ENCODE results near the gene MLN. TPM values are rescaled to one million over a fixed set of nuclear protein-coding genes. Genes with fewer than 3 reads are reported as not detected.

The MLN gene
- total RNA-seq, 2 donors from 2014 or later: 0.48 TPM; not detected in 1

DNA sequence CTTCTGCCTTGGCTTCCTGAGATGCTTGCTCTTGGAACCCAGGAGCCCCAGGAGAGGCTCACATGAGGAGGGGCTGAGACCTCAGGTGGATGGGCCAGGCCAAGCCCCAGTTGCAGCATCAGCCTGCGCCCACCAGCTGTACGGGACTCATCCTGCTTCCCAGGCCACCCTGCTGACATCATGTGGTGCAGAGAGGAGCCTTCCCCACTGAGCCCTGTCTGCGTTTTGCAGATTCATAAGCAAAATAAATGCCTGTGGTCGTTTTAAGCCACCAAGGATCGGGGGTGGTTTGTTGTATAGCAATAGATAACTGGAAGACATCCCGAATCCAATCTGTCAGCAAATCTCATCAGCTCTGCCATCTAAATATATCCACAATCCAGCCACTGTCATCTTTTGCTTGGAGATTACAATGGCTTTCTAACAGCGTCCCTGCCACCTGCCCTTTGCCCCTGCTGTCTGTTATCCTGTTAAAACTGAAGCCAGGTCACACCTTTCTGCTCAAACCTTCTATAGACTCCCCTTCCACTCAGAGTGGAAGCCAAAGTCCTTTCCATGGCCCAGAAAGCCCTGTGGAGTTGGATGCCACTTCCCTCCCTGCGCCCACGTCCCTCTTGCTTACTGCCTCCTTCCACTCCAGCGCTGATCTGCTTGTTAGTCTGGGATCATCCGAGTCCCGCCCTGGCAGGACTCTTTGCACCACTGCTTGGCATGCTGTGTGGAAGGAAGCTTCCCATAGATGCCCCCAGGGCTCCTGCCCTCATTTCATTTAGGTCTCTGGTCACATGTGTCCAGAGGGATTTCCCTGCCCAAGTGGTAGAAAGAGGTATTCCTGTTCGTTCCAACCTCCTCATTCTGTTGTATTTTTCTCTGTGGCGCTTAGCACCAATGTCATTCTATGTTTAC lies 24.0 kb upstream of the MLN start:
- Histone ChIP-seq H3K36me3 (no peaks in the 10 kb centered on the region), H3K9ac (ENCODE audit: low read depth in 2 of 2, low read length in 2 of 2) (no peak overlapping the region), H3K4me3 (no peak overlapping the region), H3K4me1 (peaks cover 6% of the 10 kb centered on the region), H3K9me3 (no peaks in the 10 kb centered on the region), H3K27ac (no peak overlapping the region), H3K27me3 (no peaks in the 10 kb centered on the region)
- DNase-seq: peak; percentile 42
- TF ChIP-seq, protein P1, sequence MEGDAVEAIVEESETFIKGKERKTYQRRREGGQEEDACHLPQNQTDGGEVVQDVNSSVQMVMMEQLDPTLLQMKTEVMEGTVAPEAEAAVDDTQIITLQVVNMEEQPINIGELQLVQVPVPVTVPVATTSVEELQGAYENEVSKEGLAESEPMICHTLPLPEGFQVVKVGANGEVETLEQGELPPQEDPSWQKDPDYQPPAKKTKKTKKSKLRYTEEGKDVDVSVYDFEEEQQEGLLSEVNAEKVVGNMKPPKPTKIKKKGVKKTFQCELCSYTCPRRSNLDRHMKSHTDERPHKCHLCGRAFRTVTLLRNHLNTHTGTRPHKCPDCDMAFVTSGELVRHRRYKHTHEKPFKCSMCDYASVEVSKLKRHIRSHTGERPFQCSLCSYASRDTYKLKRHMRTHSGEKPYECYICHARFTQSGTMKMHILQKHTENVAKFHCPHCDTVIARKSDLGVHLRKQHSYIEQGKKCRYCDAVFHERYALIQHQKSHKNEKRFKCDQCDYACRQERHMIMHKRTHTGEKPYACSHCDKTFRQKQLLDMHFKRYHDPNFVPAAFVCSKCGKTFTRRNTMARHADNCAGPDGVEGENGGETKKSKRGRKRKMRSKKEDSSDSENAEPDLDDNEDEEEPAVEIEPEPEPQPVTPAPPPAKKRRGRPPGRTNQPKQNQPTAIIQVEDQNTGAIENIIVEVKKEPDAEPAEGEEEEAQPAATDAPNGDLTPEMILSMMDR (IDR thresholded peaks at IDR 0.05): no peak
- intact Hi-C loops (cut with DNase I): no loop called here

DNA sequence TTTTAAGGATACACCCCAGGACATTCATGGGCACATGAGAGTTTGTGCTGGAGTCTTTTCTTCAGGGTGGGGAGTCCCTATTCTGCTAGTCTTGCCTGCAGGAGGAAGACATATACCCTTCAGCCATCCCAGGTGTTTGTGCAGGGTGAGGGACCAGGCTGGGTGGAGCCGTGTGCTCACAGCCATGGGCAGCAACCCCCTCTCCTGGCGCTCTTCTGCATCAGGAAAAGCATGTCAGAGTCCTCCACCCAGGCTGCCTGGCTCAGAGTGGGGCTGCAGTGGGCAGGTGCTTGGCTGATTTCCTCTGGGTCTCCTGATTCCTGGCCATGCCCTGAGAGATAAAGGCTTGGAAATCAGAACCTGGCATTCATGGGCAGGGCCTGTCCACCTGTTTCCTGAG lies 22.7 kb upstream of the MLN start:
- no peak overlapping the region for H3K9ac ChIP-seq (ENCODE audit: low read depth in 2 of 2, low read length in 2 of 2)
- TF ChIP-seq, protein P1 (IDR thresholded peaks at IDR 0.05): no peak
- peaks cover 6% of the 10 kb centered on the region for H3K4me1 ChIP-seq
- no peak overlapping the region for H3K4me3 ChIP-seq
- DNase-seq: peak; percentile 26
- H3K36me3 ChIP-seq: no peaks in the 10 kb centered on the region
- H3K27me3 ChIP-seq: no peaks in the 10 kb centered on the region
- no peaks in the 10 kb centered on the region for H3K9me3 ChIP-seq
- H3K27ac ChIP-seq: no peak overlapping the region
- intact Hi-C loops (cut with DNase I): no loop called here

DNA sequence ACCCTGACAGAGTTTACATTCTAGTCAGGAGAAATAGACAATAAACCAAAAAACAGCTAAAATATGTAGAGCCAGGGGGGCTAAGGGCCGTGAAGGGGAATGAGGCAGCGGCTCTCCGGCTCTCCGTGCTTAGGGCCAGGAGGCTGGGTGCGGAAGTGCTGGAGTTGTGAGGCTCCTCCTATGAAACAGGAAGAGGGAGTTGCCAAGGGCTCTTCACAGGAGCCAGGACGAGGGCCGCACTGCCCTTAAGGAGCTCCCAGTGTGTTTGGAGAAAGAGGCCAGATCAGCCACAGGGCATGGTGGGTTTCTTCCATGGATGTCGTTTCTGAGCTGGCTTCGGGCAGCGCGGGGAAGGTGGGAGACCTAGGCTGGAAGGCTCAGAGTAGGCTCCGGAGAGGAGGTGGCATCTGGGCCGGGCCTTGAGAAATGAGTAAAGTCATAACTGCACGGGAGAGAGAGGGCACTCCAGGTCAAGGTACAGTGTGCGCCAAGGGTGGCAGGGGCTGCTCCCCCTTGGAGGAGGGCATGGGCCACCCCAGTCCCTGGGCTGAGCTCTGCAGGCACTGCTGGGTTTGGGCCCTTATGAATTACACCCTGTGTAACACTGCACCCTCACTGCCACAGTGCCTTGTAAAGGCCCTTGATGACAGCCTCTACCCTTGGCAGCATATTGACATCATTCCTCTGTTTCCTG lies 20.8 kb upstream of the MLN start:
- Histone ChIP-seq H3K27me3 (no peaks in the 10 kb centered on the region), H3K36me3 (no peaks in the 10 kb centered on the region), H3K27ac (peak overlapping the region; percentile 22), H3K4me3 (peak overlapping the region; percentile 9), H3K9ac (ENCODE audit: low read depth in 2 of 2, low read length in 2 of 2) (peak overlapping the region; percentile 26 to 59), H3K9me3 (no peaks in the 10 kb centered on the region), H3K4me1 (peaks cover 6% of the 10 kb centered on the region)
- intact Hi-C loops (cut with DNase I): no loop called here
- peak; percentile 69 for DNase-seq
- TF ChIP-seq, protein P1 (IDR thresholded peaks at IDR 0.05): no peak

DNA sequence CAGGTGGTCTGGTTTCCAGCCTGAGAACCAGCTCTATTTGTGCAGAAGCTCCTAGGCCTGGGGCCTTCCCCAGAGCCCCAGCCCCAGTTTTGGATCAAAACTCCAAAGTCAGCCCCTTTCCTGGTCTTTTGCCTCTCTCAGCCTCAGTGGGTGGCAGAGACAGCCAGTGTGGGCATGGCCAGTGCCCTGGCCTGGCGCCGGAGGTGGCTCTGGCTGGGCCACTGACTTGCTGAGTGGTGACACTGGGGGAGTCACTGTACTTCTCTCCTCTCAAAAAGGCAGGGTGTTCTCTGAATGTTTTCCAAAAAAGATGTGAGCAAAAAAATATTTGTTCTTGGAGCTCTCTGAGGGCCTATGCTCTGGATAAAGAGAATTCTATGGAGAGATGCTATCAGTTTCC lies 20.0 kb upstream of the MLN start:
- no peak overlapping the region for H3K27ac ChIP-seq
- H3K9ac ChIP-seq (ENCODE audit: low read depth in 2 of 2, low read length in 2 of 2): no peak overlapping the region
- DNase-seq: no peak
- H3K9me3 ChIP-seq: no peaks in the 10 kb centered on the region
- no peak overlapping the region for H3K4me3 ChIP-seq
- H3K27me3 ChIP-seq: no peaks in the 10 kb centered on the region
- no peaks in the 10 kb centered on the region for H3K36me3 ChIP-seq
- TF ChIP-seq, protein P1 (IDR thresholded peaks at IDR 0.05): no peak
- intact Hi-C loops (cut with DNase I): no loop called here
- H3K4me1 ChIP-seq: peaks cover 6% of the 10 kb centered on the region

DNA sequence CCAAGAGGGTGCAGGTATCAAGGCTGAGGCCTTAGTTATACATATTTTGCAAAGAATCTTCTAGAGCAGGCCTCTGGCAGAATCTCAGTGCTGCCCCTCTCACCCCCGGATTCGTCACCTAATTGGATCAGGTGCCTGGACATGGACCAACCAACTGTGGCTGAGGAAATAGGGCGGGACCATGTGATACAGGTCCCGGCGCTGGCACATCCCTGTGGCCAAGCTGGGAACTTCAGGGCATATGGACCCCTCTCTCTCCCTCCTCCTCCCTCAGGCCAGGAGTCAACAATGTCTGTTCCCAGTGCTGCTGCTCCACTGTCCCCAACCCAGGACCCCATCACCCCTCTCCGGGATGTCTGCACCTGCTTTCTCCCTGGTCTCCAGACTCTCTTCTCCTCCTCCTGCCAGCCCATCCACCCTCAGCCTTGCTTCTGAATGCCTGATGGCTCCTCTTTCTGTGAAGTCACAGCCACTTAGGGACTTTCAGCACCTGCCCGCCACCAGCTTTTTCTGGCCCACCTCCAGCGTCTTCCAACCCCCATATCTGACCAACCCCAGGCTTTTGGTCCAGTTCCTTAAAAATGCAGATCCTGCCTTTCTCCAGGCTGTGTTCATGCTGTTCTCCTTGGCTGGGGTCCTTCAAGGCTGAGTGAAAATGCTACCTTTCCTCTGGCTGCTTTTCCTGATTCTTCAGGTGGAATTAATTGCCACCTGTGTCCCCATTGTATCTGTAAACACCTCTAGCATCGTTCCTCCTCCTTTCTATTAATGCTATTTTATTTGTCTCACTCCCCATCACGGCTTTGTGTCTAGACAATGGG lies 19.0 kb upstream of the MLN start:
- no peak overlapping the region for H3K4me3 ChIP-seq
- H3K27ac ChIP-seq: no peak overlapping the region
- no peaks in the 10 kb centered on the region for H3K36me3 ChIP-seq
- intact Hi-C loops (cut with DNase I): no loop called here
- H3K9ac ChIP-seq (ENCODE audit: low read depth in 2 of 2, low read length in 2 of 2): no peak overlapping the region
- peaks cover 6% of the 10 kb centered on the region for H3K4me1 ChIP-seq
- DNase-seq: no peak
- H3K9me3 ChIP-seq: no peaks in the 10 kb centered on the region
- TF ChIP-seq, protein P1 (IDR thresholded peaks at IDR 0.05): no peak
- no peaks in the 10 kb centered on the region for H3K27me3 ChIP-seq

Measured in colonic mucosa (tissue), 4 donors.